Suprapubic skin (tissue), 4 donors: ENCODE results near the gene GTPBP8. TPM values are rescaled to one million over a fixed set of nuclear protein-coding genes. Genes with fewer than 3 reads are reported as not detected.

ENCODE experiments used
- DNase-seq, 2 donors: peaks; one replicate each; pipeline ENCODE4 v3.0.0-alpha.2; 2019; ENCODE audit warnings: low spot score in 2 of 2
- H3K27ac ChIP-seq: fragments of 200-600 bp; sonication (generic); one replicate; pipeline ENCODE4 v1.5.1; 2019
- H3K27me3 ChIP-seq: fragments of 200-600 bp; sonication (generic); one replicate; pipeline ENCODE4 v1.5.1; 2019
- H3K36me3 ChIP-seq: fragments of 200-600 bp; sonication (generic); one replicate; pipeline ENCODE4 v1.5.1; 2019
- H3K4me1 ChIP-seq: fragments of 200-600 bp; sonication (generic); one replicate; pipeline ENCODE4 v1.5.1; 2019
- H3K4me3 ChIP-seq: fragments of 200-600 bp; sonication (generic); one replicate; pipeline ENCODE4 v1.5.1; 2019; ENCODE audit warnings: mild to moderate bottlenecking
- H3K9me3 ChIP-seq: fragments of 200-600 bp; sonication (generic); one replicate; pipeline ENCODE4 v1.5.1; 2019
- CTCF ChIP-seq, 2 donors: fragments of 200-600 bp in 1 of 2; fragments of 450-650 bp in 1 of 2; sonication (generic) in 1 of 2; IDR thresholded peaks; one replicate each; pipeline ENCODE4 v1.5.1; 2016 to 2019; ENCODE audit warnings: antibody characterized with exemption in 2 of 2, mild to moderate bottlenecking in 1 of 2, moderate library complexity in 1 of 2
- EP300 ChIP-seq: sonication (generic); formaldehyde crosslinking; IDR thresholded peaks from one replicate; pipeline ENCODE4 v1.6.1; 2017; ENCODE audit warnings: antibody characterized with exemption
- POLR2A ChIP-seq, 2 donors: fragments of 450-650 bp; IDR thresholded peaks; one replicate each; pipeline ENCODE4 v1.6.1; 2017; ENCODE audit warnings: antibody characterized with exemption in 2 of 2, mild to moderate bottlenecking in 2 of 2, moderate library complexity in 2 of 2
- POLR2AphosphoS5 ChIP-seq, 3 donors: sonication (generic); formaldehyde crosslinking; IDR thresholded peaks; one replicate each; pipeline ENCODE4 v1.6.1; 2017; ENCODE audit warnings: antibody characterized with exemption in 3 of 3
- WGBS: methylation state at CpG from one replicate; pipeline ENCODE4 v1.1.5; 2018; 5-methylcytosine and 5-hydroxymethylcytosine counted together
- total RNA-seq, 4 donors: library from RNA; depleted of rRNA; stranded (reverse); fragments of >200 nt; gene quantifications; one replicate each; pipeline ENCODE4 v1.1.0, GENCODE V29; 2016

The GTPBP8 gene
- total RNA-seq, 4 donors from 2014 or later: 25.2 to 31.7 (median 29.2) TPM

GRCh38 chr3:112995800-112996199 lies 5.0 kb downstream of the GTPBP8 start:
- Histone ChIP-seq H3K4me3 (no peak overlapping the region), H3K9me3 (no peaks in the 10 kb centered on the region), H3K4me1 (peaks cover 13% of the 10 kb centered on the region), H3K27ac (no peak overlapping the region), H3K27me3 (no peaks in the 10 kb centered on the region), H3K36me3 (peaks cover 28% of the 10 kb centered on the region)
- no peak for DNase-seq
- TF ChIP-seq CTCF (IDR thresholded peaks at IDR 0.05) (no peak), POLR2A (IDR thresholded peaks at IDR 0.05) (no peak), EP300 (no peak), POLR2AphosphoS5 (IDR thresholded peaks at IDR 0.05) (no peak)
- 92% methylated on average over 4 of the region's 4 CpGs for WGBS

GRCh38 chr3:113000691-113001090 lies 9.9 kb downstream of the GTPBP8 start:
- WGBS: 78% methylated on average over 4 of the region's 4 CpGs
- Histone ChIP-seq H3K4me3 (no peak overlapping the region), H3K36me3 (peaks cover 62% of the 10 kb centered on the region), H3K27me3 (no peaks in the 10 kb centered on the region), H3K27ac (no peak overlapping the region), H3K4me1 (no peaks in the 10 kb centered on the region), H3K9me3 (no peaks in the 10 kb centered on the region)
- TF ChIP-seq EP300 (no peak), CTCF (IDR thresholded peaks at IDR 0.05) (no peak), POLR2A (IDR thresholded peaks at IDR 0.05) (no peak), POLR2AphosphoS5 (IDR thresholded peaks at IDR 0.05) (no peak)
- DNase-seq: no peak

GRCh38 chr3:113002037-113002436 lies 11.3 kb downstream of the GTPBP8 start:
- no peak for DNase-seq
- Histone ChIP-seq H3K27me3 (no peaks in the 10 kb centered on the region), H3K4me3 (no peak overlapping the region), H3K4me1 (no peaks in the 10 kb centered on the region), H3K36me3 (peaks cover 74% of the 10 kb centered on the region), H3K9me3 (no peaks in the 10 kb centered on the region), H3K27ac (no peak overlapping the region)
- TF ChIP-seq POLR2AphosphoS5 (IDR thresholded peaks at IDR 0.05): no peak
- no peak for TF ChIP-seq EP300
- no peak for TF ChIP-seq POLR2A (IDR thresholded peaks at IDR 0.05)
- TF ChIP-seq CTCF (IDR thresholded peaks at IDR 0.05): no peak

GRCh38 chr3:113002679-113003078 lies 11.9 kb downstream of the GTPBP8 start:
- Histone ChIP-seq H3K4me1 (no peaks in the 10 kb centered on the region), H3K4me3 (no peak overlapping the region), H3K36me3 (peaks cover 74% of the 10 kb centered on the region), H3K9me3 (no peaks in the 10 kb centered on the region), H3K27me3 (no peaks in the 10 kb centered on the region), H3K27ac (no peak overlapping the region)
- no peak for DNase-seq
- TF ChIP-seq POLR2AphosphoS5 (IDR thresholded peaks at IDR 0.05): no peak
- TF ChIP-seq CTCF (IDR thresholded peaks at IDR 0.05): no peak
- TF ChIP-seq POLR2A (IDR thresholded peaks at IDR 0.05): no peak
- no peak for TF ChIP-seq EP300

GRCh38 chr3:113005611-113006010 lies 14.8 kb downstream of the GTPBP8 start:
- Histone ChIP-seq H3K4me3 (no peak overlapping the region), H3K36me3 (peaks cover 80% of the 10 kb centered on the region), H3K9me3 (no peaks in the 10 kb centered on the region), H3K4me1 (no peaks in the 10 kb centered on the region), H3K27ac (no peak overlapping the region), H3K27me3 (no peaks in the 10 kb centered on the region)
- DNase-seq: no peak
- 78% methylated on average over 7 of the region's 7 CpGs for WGBS
- no peak for TF ChIP-seq CTCF (IDR thresholded peaks at IDR 0.05)
- TF ChIP-seq POLR2AphosphoS5 (IDR thresholded peaks at IDR 0.05): no peak
- no peak for TF ChIP-seq POLR2A (IDR thresholded peaks at IDR 0.05)
- TF ChIP-seq EP300: no peak
